ENCODE measurements around the gene PRSS2.

The PRSS2 gene

GRCh38 chr7:142801601-142802295 lies 31.0 kb downstream of the PRSS2 start:
- no peak for DNase-seq (ENCODE audit: low read depth in 3 of 3)

- no peak for DNase-seq (ENCODE audit: low read depth in 3 of 3)
Measured at GRCh38 chr7:142802301-142802700, 31.5 kb downstream of the PRSS2 start.

- no peak for DNase-seq (ENCODE audit: low read depth in 3 of 3)
Measured at GRCh38 chr7:142803901-142804300, 33.1 kb downstream of the PRSS2 start.

GRCh38 chr7:142804728-142805207 lies 34.0 kb downstream of the PRSS2 start:
- no peak for DNase-seq (ENCODE audit: low read depth in 3 of 3)

DNA sequence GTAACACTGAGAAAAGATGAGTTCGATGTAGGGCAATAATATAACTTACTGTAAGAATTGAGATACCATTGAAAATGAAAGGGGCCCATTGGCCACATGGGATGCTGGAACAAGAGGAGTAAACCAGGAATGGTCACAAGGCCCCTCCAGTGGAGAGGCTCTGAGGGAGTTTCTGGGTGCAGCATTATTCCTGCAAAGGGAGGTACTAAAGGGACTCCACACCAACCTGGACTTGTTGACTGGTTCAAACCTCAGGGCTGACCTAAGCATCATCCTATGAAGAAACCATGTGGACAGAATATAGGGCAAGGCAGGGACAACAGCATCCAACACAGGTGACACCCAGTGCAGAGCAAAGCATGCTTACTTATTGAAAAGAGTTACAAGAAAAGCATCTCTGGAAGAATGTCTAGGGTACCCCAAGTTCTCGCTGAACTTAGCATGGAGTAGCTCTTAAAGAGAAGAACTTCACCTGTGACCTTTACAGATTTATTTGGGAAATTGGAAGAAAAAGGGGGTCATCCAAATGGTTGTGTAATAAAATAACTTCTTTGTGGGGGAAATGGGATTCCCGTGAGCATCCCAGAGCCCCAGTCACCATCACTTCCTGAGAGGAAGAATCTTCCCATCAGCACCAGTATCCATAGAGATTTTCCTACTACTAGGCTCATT lies 34.7 kb downstream of the PRSS2 start:
- no peak for DNase-seq (ENCODE audit: low read depth in 3 of 3)

DNA sequence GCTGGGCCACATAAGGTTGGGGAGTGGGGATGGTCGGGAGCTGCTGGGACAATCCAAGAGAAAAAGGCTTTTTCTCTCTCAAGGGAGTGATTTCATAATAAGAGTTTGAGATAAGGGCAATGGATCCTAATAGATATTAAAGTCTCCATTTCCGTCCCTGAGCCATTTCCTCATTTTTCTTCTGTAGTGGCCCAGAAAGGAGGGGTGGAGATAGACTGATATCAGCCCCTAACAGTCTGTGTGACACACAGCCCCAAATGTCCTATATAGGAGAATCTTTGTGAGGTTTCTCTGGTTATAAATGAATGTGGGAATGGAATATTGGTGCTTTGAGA lies 35.2 kb downstream of the PRSS2 start:
- DNase-seq (ENCODE audit: low read depth in 3 of 3) = no peak

GRCh38 chr7:142806957-142807356 lies 36.2 kb downstream of the PRSS2 start:
- DNase-seq (ENCODE audit: low read depth in 3 of 3) = no peak

- no peak for DNase-seq (ENCODE audit: low read depth in 3 of 3)
Measured at GRCh38 chr7:142807855-142808460, 37.2 kb downstream of the PRSS2 start.

DNA sequence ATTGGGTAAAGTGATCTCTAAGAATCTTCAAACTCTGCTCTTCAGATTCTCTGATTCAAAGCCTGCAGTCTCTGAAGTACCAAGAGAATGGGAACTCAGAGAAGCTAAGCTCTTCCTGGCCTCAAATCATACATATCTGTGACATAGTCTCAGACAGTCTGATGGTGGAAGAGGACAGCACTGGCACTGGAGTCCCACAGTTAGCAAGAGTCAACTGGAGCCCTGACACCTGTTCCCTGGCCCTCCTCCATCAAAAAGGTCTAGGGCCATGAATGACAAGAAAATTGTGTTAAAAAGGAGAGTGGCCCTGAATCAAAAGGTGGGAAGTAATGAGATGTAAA lies 37.7 kb downstream of the PRSS2 start:
- no peak for DNase-seq (ENCODE audit: low read depth in 3 of 3)

DNA sequence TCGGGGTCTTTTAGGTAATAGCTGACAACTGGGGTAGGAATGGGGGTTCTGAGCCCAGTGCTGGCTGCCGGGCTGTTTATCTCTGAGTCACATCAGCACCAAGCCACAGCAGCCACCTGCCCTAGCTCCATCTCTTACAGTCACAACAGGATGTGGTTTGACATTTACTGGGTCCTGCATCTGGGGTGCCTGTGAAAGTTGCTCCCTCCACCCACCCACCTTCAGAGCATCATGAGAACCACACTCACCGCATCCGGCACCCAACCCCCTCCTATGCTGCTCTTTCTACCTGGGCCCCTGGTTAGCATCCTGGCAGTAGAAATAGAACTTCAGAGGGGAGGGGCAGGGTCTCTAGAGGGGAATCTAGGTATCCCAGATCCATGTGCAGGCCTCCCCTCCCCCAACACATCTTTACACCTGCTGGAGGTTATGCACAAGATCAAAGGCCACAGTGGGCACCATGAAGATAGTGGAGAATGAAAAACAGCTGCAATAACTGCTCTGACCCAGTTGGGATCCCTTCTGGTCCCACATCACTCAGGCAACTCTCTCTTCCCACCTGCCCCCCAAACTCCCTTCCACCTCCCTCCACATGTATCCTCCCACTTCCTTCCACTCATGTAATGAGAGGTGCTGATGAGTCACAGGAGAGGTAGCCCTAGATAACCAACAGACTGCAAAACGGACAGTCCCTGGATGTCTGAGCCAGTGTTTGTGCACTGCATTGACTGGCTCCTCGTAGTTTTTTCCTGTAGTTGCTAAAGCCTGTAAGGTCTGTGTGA lies 38.2 kb downstream of the PRSS2 start:
- DNase-seq (ENCODE audit: low read depth in 3 of 3) = peak; percentile 80 to 93 (median 89)

GRCh38 chr7:142809671-142810070 lies 38.9 kb downstream of the PRSS2 start:
- DNase-seq (ENCODE audit: low read depth in 3 of 3) = no peak

- no peak for DNase-seq (ENCODE audit: low read depth in 3 of 3)
Measured at GRCh38 chr7:142811154-142811737, 40.5 kb downstream of the PRSS2 start.

- DNase-seq (ENCODE audit: low read depth in 3 of 3) = no peak
Measured at GRCh38 chr7:142812437-142813215, 41.9 kb downstream of the PRSS2 start.

DNA sequence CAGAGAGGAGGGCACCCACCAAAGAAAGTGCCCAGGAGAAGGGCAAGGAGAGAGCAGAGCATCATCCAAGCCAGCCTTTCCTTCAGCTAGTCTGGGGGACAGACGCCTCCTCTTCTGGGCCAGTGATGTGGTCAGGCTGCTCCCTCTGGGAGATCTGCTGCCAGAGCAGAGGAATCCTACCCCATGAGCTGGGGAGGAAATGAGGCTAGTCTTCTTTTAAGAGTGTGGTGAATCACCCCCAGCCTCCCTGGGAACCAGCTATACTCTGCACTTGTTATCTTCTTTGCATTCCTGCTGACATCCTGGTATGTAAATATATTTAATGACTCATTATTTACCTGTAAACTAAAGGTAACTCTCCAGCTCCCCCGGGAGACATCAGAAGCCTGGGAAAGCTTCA lies 42.5 kb downstream of the PRSS2 start:
- no peak for DNase-seq (ENCODE audit: low read depth in 3 of 3)

GRCh38 chr7:142813699-142814098 lies 42.9 kb downstream of the PRSS2 start:
- no peak for DNase-seq (ENCODE audit: low read depth in 3 of 3)

DNA sequence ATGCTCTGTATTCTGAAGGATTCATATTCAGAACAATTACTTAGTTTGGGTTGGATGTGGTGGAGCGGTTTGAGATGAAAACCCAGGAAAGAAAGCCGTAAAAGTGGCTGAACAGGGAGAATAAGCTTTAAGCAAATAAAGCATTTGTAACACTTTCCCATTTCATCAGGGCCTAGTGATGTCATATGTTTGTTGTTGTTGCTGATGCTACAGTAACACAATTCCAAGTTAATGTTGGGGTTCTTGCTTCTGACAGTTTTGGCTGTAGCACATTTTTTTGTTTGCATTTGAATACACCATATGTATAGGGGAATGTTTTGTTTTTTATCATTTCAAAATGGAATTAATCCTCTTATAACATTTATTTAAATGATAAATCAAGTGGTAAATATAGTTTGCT lies 43.7 kb downstream of the PRSS2 start:
- no peak for DNase-seq (ENCODE audit: low read depth in 3 of 3)

DNA sequence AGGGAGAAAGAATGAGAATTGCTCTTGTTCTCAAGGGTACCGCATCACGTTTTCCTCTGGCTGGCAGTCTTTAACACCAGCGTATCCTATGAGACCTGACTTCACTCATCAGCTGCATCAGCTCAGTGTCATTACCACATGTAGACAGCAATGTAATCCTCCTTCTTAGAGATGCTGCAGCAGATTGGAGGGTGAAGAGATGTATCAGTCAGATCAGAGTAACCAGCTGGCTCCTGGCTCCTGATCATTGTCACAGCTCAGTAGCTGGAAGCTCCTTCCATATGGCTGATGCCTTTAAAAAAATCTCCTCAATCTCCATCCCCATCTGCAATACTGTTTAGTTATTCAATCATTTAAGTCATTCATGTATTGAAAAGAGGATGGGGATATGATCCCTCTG lies 44.4 kb downstream of the PRSS2 start:
- no peak for DNase-seq (ENCODE audit: low read depth in 3 of 3)

DNA sequence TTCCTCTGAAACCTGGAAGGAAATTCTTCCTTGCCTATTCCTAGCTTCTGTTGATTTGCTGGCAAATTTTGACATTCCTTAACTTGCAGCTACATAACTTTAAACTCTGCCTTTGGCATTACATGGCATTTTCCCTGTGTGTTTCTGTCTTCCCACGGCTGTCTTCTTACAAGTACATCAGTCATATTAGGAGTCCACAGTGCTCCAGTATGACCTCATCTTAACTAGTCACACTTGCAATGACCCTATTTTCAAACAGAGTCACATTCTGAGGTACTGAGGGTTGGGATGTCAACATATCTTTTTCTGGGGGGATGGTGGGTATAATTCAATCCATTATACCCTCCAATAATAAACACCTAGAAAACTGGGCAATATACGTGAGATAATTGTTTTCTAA lies 46.7 kb downstream of the PRSS2 start:
- DNase-seq (ENCODE audit: low read depth in 3 of 3) = no peak

GRCh38 chr7:142819530-142819929 lies 48.8 kb downstream of the PRSS2 start:
- no peak for DNase-seq (ENCODE audit: low read depth in 3 of 3)

- DNase-seq (ENCODE audit: low read depth in 3 of 3) = no peak
Measured at GRCh38 chr7:142822714-142823113, 51.9 kb downstream of the PRSS2 start.
